Fibroblast of skin of right quadriceps (primary cell): ENCODE results near the gene GRK4.
"Not testable (repeated sequence)": the region's sequence is repeated elsewhere in the genome, so short reads cannot be mapped to it uniquely, and the experiment has no call there.

Source experiments
- DNase-seq: peaks from one replicate; pipeline ENCODE4 v3.0.0-alpha.2; 2013

The GRK4 gene

DNA sequence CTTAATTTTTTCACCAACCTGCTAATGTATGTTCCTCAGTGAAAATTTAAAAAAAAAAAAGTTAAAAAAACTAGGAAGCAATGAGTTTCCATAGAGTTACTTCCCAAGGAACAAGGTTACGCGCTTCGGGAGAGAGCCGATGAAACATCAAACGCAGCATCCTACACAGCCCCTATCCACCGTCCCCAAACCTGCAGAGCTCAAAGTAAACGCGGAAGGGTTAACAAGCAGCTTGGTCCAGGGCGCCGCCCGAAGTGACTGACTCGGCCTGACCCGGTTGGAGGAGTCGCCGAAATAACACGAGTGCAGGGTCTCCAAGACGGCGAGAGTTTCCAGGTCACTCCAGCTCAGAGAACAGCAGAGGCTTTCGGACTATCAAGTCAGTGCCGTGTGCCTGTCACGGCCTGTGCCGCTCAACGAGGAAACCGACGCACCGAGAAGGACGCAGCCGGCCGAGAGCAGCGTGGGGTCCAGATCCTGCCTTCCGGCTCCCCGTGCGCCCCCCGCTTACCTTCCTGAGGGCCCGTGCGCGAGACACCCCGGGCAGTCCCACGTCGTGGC, 677 bp upstream of the GRK4 start:
- no peak for DNase-seq

DNA sequence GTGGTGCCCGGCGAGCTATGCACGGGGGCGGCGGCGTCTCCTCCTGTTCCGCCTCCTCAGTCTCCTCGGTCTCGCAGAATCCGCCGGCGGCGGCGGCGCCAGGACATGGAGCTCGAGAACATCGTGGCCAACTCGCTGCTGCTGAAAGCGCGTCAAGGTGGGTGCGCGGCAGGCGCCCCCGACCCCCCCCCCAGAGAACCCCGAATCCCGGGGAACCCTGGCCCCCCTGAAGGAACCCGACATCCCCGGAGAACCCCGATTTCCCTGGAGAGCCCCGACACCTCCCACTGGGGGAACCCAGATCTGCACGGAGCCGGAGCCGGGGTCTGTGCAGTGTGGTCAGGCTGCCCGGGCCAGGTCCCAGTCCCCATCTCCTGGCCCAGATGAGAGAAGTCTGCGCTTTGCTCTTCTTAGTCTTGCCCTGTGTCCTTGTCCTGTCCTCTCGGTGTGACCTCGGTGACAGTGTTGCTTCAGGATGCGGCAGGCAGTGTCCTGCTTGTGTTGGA, 648 bp downstream of the GRK4 start:
- peak; percentile 45 for DNase-seq

- DNase-seq = no peak
Observed at GRCh38 chr4:2964706-2965258, 1.4 kb downstream of the GRK4 start.

DNA sequence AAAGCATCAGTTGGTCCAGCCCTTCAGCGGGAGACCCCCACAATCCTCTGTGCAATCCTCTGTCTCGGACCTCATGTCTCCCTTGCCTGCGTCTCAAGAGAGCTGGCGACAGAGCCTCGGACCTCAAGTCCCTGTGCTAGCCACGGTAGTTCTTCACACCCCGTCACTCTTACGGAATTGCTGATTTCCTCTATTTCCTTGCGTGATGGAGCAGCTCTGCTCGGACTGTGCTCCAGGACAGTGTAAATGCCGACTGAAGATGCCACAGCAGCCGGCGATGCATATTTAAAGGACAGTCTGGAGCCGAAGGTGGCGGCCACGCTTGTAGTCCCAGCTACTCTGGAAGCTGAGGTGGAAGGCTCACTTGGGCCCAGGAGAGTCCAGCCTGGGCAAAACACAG, 1.9 kb downstream of the GRK4 start:
- no peak for DNase-seq

- DNase-seq = no peak
Observed at GRCh38 chr4:2968381-2968780, 5.0 kb downstream of the GRK4 start.

DNA sequence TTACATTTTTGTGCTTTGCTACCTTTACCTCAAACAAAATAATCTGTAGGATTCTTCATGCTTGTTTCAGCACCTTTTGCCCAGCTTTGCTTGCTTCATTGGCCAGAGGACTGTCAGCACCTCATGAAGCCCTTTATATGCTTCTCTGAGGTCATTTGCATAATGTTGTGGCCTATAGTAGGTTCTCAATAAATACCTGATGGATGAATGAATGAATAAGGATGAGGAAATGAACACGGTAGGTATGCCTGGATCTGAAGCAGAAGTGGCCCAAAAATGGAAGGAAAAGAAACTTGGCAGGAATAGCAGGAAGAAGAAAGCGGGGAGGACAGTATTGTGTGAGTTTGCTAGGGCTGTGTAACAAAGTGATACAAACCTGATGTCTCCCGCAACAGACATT, 7.9 kb downstream of the GRK4 start:
- no peak for DNase-seq

- DNase-seq = peak; percentile 24
Observed at GRCh38 chr4:2977211-2978088, 14.1 kb downstream of the GRK4 start.

GRCh38 chr4:2981256-2981819, 18.0 kb downstream of the GRK4 start:
- DNase-seq = no peak

- no peak for DNase-seq
Observed at GRCh38 chr4:2982012-2982411, 18.6 kb downstream of the GRK4 start.

- DNase-seq = not testable (repeated sequence)
Observed at GRCh38 chr4:2983715-2984114, 20.3 kb downstream of the GRK4 start.

DNA sequence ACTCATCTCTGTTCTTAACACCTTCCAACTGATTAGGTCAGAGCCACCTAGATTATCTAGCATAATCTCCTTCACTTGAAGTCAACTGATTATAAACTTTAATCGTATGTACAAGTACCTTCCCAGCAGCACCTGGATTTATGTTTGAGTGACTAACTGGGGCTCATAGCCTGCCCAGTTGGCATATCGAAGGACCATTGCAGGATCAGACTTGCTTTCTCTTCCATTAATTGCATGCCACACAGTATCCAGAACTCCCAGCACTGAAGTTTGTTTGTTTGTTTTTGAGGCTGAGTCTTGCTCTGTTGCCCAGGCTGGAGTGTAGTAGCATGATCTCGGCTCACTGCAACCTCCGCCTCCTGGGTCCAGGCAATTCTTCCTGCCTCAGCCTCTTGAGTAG, 27.9 kb downstream of the GRK4 start:
- DNase-seq = no peak

DNA sequence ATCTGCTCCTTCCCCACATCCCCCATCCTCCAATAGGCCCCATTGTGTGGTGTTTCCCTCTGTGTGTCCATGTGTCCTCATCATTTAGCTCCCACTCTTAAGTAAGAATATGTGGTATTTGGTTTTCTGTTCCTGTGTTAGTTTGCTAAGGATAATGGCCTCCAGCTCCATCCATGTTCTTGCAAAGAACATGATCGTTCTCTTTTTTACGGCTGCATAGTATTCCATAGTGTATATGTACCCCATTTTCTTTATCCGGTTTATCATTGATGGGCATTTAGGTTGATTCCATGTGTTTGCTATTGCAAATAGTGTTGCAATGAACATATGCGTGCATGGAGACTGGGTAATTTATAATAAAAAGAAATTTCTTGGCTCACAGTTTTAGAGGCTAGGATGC, 31.5 kb downstream of the GRK4 start:
- DNase-seq = no peak

DNA sequence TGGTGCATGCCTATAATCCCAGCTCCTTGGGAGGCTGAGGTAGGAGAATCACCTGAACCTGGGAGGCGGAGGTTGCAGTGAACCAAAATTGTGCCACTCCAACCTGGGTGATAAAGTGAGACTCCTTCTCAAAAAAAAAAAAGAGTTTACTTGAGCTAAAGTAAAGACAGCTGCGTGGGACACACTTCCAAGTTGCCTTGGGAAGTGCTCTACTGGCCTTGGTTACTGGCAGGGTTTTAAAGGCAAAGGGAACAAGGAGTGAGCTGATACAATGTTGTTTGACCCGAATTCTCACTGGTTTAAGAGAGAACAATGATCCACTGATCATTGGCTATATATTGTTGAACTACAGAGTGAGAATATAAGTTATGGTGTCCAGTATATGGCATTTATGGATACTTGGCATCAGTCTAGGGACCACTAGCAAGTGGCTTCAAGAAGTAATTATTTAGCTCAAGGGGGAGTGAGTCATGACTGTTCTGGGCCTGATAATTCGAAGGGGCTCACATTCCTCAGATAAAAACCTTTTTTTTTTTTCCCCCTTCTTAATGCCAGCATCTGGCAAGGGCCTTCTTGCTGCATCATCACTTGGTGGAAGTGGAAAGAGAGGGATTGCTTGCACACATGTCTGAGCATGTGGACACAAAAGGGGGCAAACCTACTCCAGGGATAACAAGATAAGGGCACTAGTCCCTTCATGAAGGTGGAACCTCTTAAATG, 32.3 kb downstream of the GRK4 start:
- DNase-seq = no peak

- DNase-seq = no peak
Observed at GRCh38 chr4:2996415-2996814, 33.0 kb downstream of the GRK4 start.

- DNase-seq = no peak
Observed at GRCh38 chr4:3007724-3008123, 44.4 kb downstream of the GRK4 start.

GRCh38 chr4:3009422-3009821, 46.1 kb downstream of the GRK4 start:
- DNase-seq = no peak

DNA sequence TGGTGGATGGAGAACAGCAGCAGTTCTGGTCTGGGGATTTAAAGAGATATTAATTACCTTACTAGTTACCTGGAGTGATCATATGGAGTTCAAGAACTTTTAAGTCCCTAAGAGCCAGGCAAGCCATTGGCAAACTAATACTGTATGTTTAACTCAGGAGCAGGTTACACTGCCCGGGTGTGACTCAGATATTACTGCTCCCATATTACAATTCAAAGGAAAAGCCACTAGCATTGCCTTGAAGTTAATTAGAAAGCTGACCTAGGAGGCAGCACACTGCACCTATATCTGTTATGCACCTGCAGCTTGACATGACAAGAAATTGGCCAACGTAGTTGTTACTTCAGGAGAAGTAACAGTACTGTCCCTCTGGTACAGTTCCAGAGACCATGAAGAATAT, 47.2 kb downstream of the GRK4 start:
- DNase-seq = no peak

DNA sequence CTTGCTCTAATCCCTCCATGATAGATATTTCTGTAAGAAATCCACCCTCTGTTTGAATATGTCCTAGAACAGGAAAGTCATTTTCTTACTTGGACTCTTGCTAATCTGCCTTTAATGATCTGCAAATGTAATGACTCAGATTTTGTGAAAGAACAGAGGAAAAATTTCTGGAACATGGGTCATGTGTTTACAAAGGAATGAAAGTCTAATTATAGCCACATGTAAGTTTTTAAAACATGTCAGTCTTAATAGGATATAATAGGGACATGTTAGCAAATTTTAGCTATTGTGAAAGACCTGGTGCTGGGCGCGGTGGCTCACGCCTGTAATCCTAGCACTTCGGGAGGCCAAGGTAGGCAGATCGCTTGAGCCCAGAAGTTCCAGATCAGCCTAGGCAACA, 47.6 kb downstream of the GRK4 start:
- peak; percentile 85 for DNase-seq

DNA sequence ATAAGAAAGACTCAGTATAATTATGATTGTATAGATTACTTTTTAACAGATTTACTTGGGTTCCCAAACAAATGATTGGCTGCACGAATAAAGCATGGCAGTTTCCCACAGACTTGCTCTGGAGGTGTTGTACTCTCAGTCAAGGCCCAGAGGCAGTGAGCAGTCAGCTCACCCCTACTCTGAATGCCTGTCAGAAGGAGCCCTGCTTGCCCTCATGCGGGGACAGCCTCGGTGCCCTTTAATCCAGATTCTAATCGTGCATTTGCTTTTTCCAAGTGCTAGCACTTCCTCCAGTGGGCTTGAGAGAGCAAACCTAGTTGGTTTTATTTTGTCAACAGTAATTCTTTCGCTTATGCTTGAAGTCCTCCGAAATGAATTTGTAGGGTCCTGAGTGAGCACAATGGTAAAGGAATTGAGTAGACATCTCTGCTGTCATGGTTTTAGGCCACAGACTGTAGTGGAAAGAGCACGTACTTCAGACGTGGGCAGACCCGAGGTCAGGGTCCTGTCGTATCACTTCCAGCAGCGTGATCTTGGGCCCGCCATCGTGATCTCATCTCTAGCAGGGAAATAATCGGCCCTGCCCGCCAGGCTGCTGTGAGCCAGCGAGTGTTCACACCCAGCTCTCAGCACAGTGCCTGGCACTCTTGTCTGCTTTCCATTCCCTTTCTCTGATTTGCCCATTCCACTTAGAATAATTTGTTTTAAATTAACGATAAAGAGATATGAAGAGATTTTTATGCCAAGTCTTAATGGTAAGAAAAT, 48.3 kb downstream of the GRK4 start:
- no peak for DNase-seq

GRCh38 chr4:3013323-3013722, 50.0 kb downstream of the GRK4 start:
- DNase-seq = no peak

DNA sequence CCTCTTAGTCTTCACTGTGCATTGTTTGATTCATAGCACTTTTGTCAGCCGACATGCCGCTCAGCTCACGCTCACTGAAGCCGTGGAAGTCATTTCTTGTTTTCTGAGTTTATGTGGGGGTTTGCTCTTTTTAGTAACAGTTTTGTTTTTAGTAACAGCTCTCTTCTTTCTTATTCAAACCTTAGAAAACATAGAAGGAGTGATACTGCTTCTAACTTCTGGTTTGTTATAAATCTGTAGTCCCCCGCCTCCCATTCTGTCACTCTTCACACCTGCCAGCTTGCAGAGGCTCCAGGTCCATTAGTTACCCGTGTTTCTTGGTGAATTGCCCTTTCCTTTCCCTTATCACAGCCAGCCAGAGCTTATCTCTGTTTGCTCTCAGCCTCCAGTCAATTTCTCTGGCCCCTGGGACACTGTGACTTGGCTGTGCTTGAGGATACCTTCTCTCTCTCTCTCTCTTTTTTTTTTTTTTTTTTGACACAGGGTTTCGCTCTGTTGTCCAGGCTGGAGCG, 50.5 kb downstream of the GRK4 start:
- DNase-seq = no peak

DNA sequence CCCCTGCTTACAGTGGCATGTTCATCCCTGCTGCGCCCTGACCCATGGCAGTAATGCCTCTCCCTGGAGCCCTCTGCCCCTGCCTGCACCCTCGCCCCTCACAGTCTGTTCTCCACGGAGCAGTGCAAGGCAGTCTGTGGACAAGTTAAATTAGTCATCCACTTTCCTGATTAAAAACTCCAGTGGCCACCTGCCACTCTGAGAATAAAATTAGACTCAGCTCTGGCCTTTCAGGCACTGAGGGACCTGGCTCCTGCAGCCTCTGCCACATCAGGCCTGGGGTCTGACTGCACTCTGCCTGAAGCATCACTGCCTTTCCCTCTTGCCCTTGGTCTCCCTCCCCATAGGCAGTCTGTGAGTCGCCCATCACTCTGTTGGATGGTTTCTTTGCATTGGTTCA, 53.6 kb downstream of the GRK4 start:
- DNase-seq = no peak
